ENCODE measurements around the gene ZBTB24.
A peak's percentile ranks its signal among the peaks of the same experiment; 100 is the strongest.

Gene ZBTB24

GRCh38 chr6:109453156-109453555 is 29.9 kb downstream of the ZBTB24 start:
- no peak for DNase-seq
- Histone ChIP-seq H3K9me3 (ENCODE audit: control insufficient read depth, low read length) (no peaks in the 10 kb centered on the region), H3K36me3 (ENCODE audit: control insufficient read depth, insufficient read depth, low read length) (peaks cover 13% of the 10 kb centered on the region), H3K4me1 (ENCODE audit: control insufficient read depth, insufficient read depth, low read length, poor library complexity, severe bottlenecking) (peaks cover 44% of the 10 kb centered on the region), H3K4me3 (ENCODE audit: insufficient read depth, low read depth, low read length, poor library complexity, severe bottlenecking) (no peak overlapping the region), H3K27ac (ENCODE audit: insufficient read depth, low read length, poor library complexity, severe bottlenecking) (no peak overlapping the region), H3K27me3 (replicated peaks; ENCODE audit: control insufficient read depth, insufficient read depth, low read length, poor library complexity, severe bottlenecking) (no peaks in the 10 kb centered on the region)

DNA sequence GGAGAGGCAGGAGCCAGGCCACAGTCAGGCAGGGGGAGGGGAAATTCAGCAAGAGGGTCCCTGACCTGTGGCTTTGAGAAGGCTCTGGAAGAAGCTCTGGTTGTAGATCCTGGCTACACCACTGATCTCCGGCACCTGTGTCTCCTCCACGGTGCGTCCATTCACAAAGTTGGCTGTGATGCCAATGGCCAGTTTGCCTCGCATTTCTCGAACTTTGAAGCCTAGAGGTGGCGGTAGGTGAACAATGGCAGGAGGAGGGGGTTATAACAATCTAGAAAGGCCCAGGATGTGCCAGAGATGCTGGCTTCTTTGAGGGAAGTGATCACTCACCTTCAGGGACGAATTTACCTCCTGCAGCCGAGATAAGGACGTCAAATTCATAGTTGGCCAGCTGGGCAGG is 30.8 kb downstream of the ZBTB24 start:
- Histone ChIP-seq H3K27ac (ENCODE audit: insufficient read depth, low read length, poor library complexity, severe bottlenecking) (no peak overlapping the region), H3K36me3 (ENCODE audit: control insufficient read depth, insufficient read depth, low read length) (peaks cover 13% of the 10 kb centered on the region), H3K9me3 (ENCODE audit: control insufficient read depth, low read length) (no peaks in the 10 kb centered on the region), H3K27me3 (replicated peaks; ENCODE audit: control insufficient read depth, insufficient read depth, low read length, poor library complexity, severe bottlenecking) (no peaks in the 10 kb centered on the region), H3K4me3 (ENCODE audit: insufficient read depth, low read depth, low read length, poor library complexity, severe bottlenecking) (no peak overlapping the region), H3K4me1 (ENCODE audit: control insufficient read depth, insufficient read depth, low read length, poor library complexity, severe bottlenecking) (peaks cover 35% of the 10 kb centered on the region)
- no peak for DNase-seq

GRCh38 chr6:109451376-109451775 is 31.6 kb downstream of the ZBTB24 start:
- Histone ChIP-seq H3K36me3 (ENCODE audit: control insufficient read depth, insufficient read depth, low read length) (peaks cover 13% of the 10 kb centered on the region), H3K9me3 (ENCODE audit: control insufficient read depth, low read length) (no peaks in the 10 kb centered on the region), H3K4me1 (ENCODE audit: control insufficient read depth, insufficient read depth, low read length, poor library complexity, severe bottlenecking) (peaks cover 32% of the 10 kb centered on the region), H3K27me3 (replicated peaks; ENCODE audit: control insufficient read depth, insufficient read depth, low read length, poor library complexity, severe bottlenecking) (no peaks in the 10 kb centered on the region), H3K27ac (ENCODE audit: insufficient read depth, low read length, poor library complexity, severe bottlenecking) (no peak overlapping the region), H3K4me3 (ENCODE audit: insufficient read depth, low read depth, low read length, poor library complexity, severe bottlenecking) (no peak overlapping the region)
- DNase-seq: no peak

GRCh38 chr6:109450801-109451200 is 32.2 kb downstream of the ZBTB24 start:
- Histone ChIP-seq H3K4me1 (ENCODE audit: control insufficient read depth, insufficient read depth, low read length, poor library complexity, severe bottlenecking) (peaks cover 27% of the 10 kb centered on the region), H3K9me3 (ENCODE audit: control insufficient read depth, low read length) (no peaks in the 10 kb centered on the region), H3K36me3 (ENCODE audit: control insufficient read depth, insufficient read depth, low read length) (peaks cover 18% of the 10 kb centered on the region), H3K27ac (ENCODE audit: insufficient read depth, low read length, poor library complexity, severe bottlenecking) (no peak overlapping the region), H3K4me3 (ENCODE audit: insufficient read depth, low read depth, low read length, poor library complexity, severe bottlenecking) (no peak overlapping the region), H3K27me3 (replicated peaks; ENCODE audit: control insufficient read depth, insufficient read depth, low read length, poor library complexity, severe bottlenecking) (no peaks in the 10 kb centered on the region)
- no peak for DNase-seq

GRCh38 chr6:109449795-109450673 is 33.0 kb downstream of the ZBTB24 start:
- Histone ChIP-seq H3K27ac (ENCODE audit: insufficient read depth, low read length, poor library complexity, severe bottlenecking) (peak overlapping the region; percentile 35), H3K4me3 (ENCODE audit: insufficient read depth, low read depth, low read length, poor library complexity, severe bottlenecking) (no peak overlapping the region), H3K27me3 (replicated peaks; ENCODE audit: control insufficient read depth, insufficient read depth, low read length, poor library complexity, severe bottlenecking) (no peaks in the 10 kb centered on the region), H3K36me3 (ENCODE audit: control insufficient read depth, insufficient read depth, low read length) (peaks cover 26% of the 10 kb centered on the region), H3K9me3 (ENCODE audit: control insufficient read depth, low read length) (no peaks in the 10 kb centered on the region), H3K4me1 (ENCODE audit: control insufficient read depth, insufficient read depth, low read length, poor library complexity, severe bottlenecking) (peaks cover 26% of the 10 kb centered on the region)
- DNase-seq: no peak

- Histone ChIP-seq H3K27me3 (replicated peaks; ENCODE audit: control insufficient read depth, insufficient read depth, low read length, poor library complexity, severe bottlenecking) (no peaks in the 10 kb centered on the region), H3K36me3 (ENCODE audit: control insufficient read depth, insufficient read depth, low read length) (peaks cover 33% of the 10 kb centered on the region), H3K9me3 (ENCODE audit: control insufficient read depth, low read length) (no peaks in the 10 kb centered on the region), H3K27ac (ENCODE audit: insufficient read depth, low read length, poor library complexity, severe bottlenecking) (peak overlapping the region; percentile 35), H3K4me3 (ENCODE audit: insufficient read depth, low read depth, low read length, poor library complexity, severe bottlenecking) (no peak overlapping the region), H3K4me1 (ENCODE audit: control insufficient read depth, insufficient read depth, low read length, poor library complexity, severe bottlenecking) (peaks cover 21% of the 10 kb centered on the region)
- DNase-seq: no peak
Measured at GRCh38 chr6:109449064-109449794, 33.8 kb downstream of the ZBTB24 start.

DNA sequence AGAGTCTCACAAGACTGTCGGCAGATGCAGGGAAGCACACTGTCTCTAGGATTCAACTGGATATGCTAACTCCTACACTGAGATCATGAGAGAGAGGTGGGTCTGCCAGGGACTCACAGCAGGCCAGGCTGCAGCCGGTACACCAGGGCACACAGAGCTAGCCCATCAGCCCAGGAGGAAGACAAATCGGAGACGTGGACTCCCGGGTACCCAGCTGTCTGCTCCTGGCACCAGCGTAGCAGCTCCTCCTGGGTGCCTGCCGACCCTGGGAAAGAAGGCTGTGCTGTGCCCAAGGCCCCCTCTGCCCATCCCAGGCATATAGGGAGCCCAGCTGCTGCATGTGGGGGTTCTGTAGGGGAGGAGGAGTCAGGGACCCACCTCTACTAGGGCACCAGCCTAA is 34.4 kb downstream of the ZBTB24 start:
- H3K36me3 ChIP-seq (ENCODE audit: control insufficient read depth, insufficient read depth, low read length): peaks cover 37% of the 10 kb centered on the region
- no peak for DNase-seq
- no peak overlapping the region for H3K4me3 ChIP-seq (ENCODE audit: insufficient read depth, low read depth, low read length, poor library complexity, severe bottlenecking)
- H3K4me1 ChIP-seq (ENCODE audit: control insufficient read depth, insufficient read depth, low read length, poor library complexity, severe bottlenecking): peaks cover 15% of the 10 kb centered on the region
- H3K27ac ChIP-seq (ENCODE audit: insufficient read depth, low read length, poor library complexity, severe bottlenecking): no peak overlapping the region
- H3K9me3 ChIP-seq (ENCODE audit: control insufficient read depth, low read length): no peaks in the 10 kb centered on the region
- H3K27me3 ChIP-seq (replicated peaks; ENCODE audit: control insufficient read depth, insufficient read depth, low read length, poor library complexity, severe bottlenecking): no peaks in the 10 kb centered on the region

DNA sequence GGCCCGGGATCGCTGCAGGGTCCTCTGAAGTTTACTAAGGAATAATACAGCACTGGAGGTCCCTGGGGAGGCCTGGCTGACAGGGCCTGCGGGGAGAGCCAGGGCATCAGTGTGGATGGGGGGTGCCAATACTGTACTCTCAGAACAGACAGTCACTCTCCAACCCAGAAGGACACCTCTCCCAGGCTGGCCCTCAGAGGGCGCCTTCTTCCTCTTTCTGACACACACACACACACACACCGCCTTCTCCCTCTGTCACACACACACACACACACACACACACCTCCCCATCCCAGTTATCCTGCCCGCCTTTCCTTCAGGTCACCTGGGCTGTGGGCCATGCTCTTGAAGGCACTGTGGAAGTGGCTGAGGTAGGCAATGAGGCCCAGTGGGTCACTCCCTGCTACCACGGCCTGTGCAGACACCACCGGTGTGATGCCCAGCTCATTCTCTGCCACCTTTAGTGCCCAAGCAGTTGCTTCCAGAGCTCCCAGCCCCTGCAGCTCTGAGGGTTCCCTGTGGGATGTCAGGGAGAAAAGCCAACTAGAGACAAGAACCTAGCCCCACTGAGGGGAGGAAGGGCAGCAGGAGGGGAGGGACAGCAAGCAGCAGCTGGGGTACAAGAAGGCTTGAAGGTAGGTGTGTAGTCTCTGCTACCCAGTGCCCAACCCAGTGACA is 35.0 kb downstream of the ZBTB24 start:
- peaks cover 37% of the 10 kb centered on the region for H3K36me3 ChIP-seq (ENCODE audit: control insufficient read depth, insufficient read depth, low read length)
- peaks cover 14% of the 10 kb centered on the region for H3K4me1 ChIP-seq (ENCODE audit: control insufficient read depth, insufficient read depth, low read length, poor library complexity, severe bottlenecking)
- no peaks in the 10 kb centered on the region for H3K9me3 ChIP-seq (ENCODE audit: control insufficient read depth, low read length)
- no peak for DNase-seq
- no peaks in the 10 kb centered on the region for H3K27me3 ChIP-seq (replicated peaks; ENCODE audit: control insufficient read depth, insufficient read depth, low read length, poor library complexity, severe bottlenecking)
- no peak overlapping the region for H3K27ac ChIP-seq (ENCODE audit: insufficient read depth, low read length, poor library complexity, severe bottlenecking)
- no peak overlapping the region for H3K4me3 ChIP-seq (ENCODE audit: insufficient read depth, low read depth, low read length, poor library complexity, severe bottlenecking)

GRCh38 chr6:109447087-109447486 is 35.9 kb downstream of the ZBTB24 start:
- peaks cover 14% of the 10 kb centered on the region for H3K4me1 ChIP-seq (ENCODE audit: control insufficient read depth, insufficient read depth, low read length, poor library complexity, severe bottlenecking)
- peaks cover 32% of the 10 kb centered on the region for H3K36me3 ChIP-seq (ENCODE audit: control insufficient read depth, insufficient read depth, low read length)
- no peak overlapping the region for H3K4me3 ChIP-seq (ENCODE audit: insufficient read depth, low read depth, low read length, poor library complexity, severe bottlenecking)
- H3K9me3 ChIP-seq (ENCODE audit: control insufficient read depth, low read length): no peaks in the 10 kb centered on the region
- H3K27me3 ChIP-seq (replicated peaks; ENCODE audit: control insufficient read depth, insufficient read depth, low read length, poor library complexity, severe bottlenecking): no peaks in the 10 kb centered on the region
- DNase-seq: no peak
- H3K27ac ChIP-seq (ENCODE audit: insufficient read depth, low read length, poor library complexity, severe bottlenecking): no peak overlapping the region

DNA sequence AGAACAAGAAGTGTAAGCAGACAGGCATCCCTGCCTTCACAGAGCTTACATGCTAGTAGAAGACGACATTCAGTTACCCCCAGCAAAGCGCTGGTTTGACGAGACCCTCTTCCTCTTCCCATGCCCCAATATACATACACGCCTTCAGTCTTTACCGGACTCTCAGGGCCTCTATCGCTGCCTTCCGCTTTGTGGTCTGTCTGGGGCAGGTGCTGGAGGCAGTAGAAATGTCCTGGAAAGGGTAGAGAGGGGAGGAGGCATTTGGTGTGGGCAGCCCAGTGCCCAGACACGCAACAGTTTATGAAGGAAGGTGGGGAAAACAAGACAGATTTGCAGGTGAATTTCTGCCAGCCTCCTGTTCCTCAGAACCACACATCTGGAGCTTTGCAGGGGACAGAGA is 36.5 kb downstream of the ZBTB24 start:
- no peak overlapping the region for H3K4me3 ChIP-seq (ENCODE audit: insufficient read depth, low read depth, low read length, poor library complexity, severe bottlenecking)
- no peaks in the 10 kb centered on the region for H3K27me3 ChIP-seq (replicated peaks; ENCODE audit: control insufficient read depth, insufficient read depth, low read length, poor library complexity, severe bottlenecking)
- no peak for DNase-seq
- H3K4me1 ChIP-seq (ENCODE audit: control insufficient read depth, insufficient read depth, low read length, poor library complexity, severe bottlenecking): peaks cover 18% of the 10 kb centered on the region
- peaks cover 27% of the 10 kb centered on the region for H3K36me3 ChIP-seq (ENCODE audit: control insufficient read depth, insufficient read depth, low read length)
- no peaks in the 10 kb centered on the region for H3K9me3 ChIP-seq (ENCODE audit: control insufficient read depth, low read length)
- H3K27ac ChIP-seq (ENCODE audit: insufficient read depth, low read length, poor library complexity, severe bottlenecking): no peak overlapping the region

All from effector memory CD4-positive, alpha-beta T cell (primary cell).